B cell (primary cell): ENCODE data around the gene TBL1XR1. TPM values are rescaled to one million over a fixed set of nuclear protein-coding genes. Genes with fewer than 3 reads are reported as not detected.

Experiments
- ATAC-seq: fragments of 200-7000 bp; cut with Tn5 transposase; one replicate; pipeline ENCODE4 v1.10.0; 2021; ENCODE audit warnings: low read depth, mild to moderate bottlenecking, moderate number of reproducible peaks, moderate library complexity
- CTCF ChIA-PET: fragments of 350-600 bp; sonication (Branson Sonifier 250); formaldehyde crosslinking; loops from one replicate; lab custom pipeline; 2021; ENCODE audit warnings: antibody characterized with exemption, inconsistent platforms; lab: Charles Lee
- POLR2A ChIA-PET: fragments of 350-600 bp; sonication (Branson Sonifier 250); formaldehyde crosslinking; loops from one replicate; lab custom pipeline; 2021; ENCODE audit warnings: antibody characterized with exemption; lab: Charles Lee
- DNase-seq: peaks from one replicate; pipeline ENCODE4 v3.0.0; 2013
- H2AFZ ChIP-seq: 2 replicates; pipeline ENCODE4 v1.6.1; 2012; ENCODE audit warnings: mild to moderate bottlenecking, low read depth, low read length; ENCODE audit not compliant: insufficient read depth, poor library complexity, severe bottlenecking
- H3K27ac ChIP-seq, 2 donors: 1 replicate in 1 of 2; 2 replicates in 1 of 2; pipeline ENCODE4 v1.5.1; 2012 to 2013; ENCODE audit warnings: low read length in 2 of 2, mild to moderate bottlenecking in 2 of 2, moderate library complexity in 1 of 2
- H3K27me3 ChIP-seq, 4 experiments: fragments of 200-600 bp in 1 of 4; sonication (generic) in 1 of 4; replicated peaks in 1 of 4; 1 replicate in 2 of 4; 2 replicates in 2 of 4; pipeline versions ENCODE4 v1.6.1 to v1.7.0; 2013 to 2016; ENCODE audit warnings: low read length in 3 of 4, mild to moderate bottlenecking in 2 of 4, mixed read lengths in 1 of 4, moderate library complexity in 1 of 4; ENCODE audit not compliant: insufficient read depth in 4 of 4, control insufficient read depth in 3 of 4; ENCODE audit errors: control extremely low read depth in 1 of 4
- H3K36me3 ChIP-seq, 2 experiments: replicated peaks in 1 of 2; 1 replicate in 1 of 2; 2 replicates in 1 of 2; pipeline versions ENCODE4 v1.6.1 to v1.7.1; 2013; ENCODE audit warnings: low read length in 1 of 2; ENCODE audit not compliant: insufficient read depth in 2 of 2, control insufficient read depth in 1 of 2; ENCODE audit errors: control extremely low read depth in 1 of 2, extremely low read depth in 1 of 2
- H3K4me1 ChIP-seq, 2 donors: fragments of 200-600 bp in 1 of 2; sonication (generic) in 1 of 2; 1 replicate in 1 of 2; 2 replicates in 1 of 2; pipeline versions ENCODE4 v1.5.1 to v1.6.1; 2013 to 2017; ENCODE audit warnings: low read length in 2 of 2; ENCODE audit not compliant: control insufficient read depth in 2 of 2, insufficient read depth in 2 of 2
- H3K4me2 ChIP-seq: replicated peaks from 2 replicates; pipeline ENCODE3; 2012; ENCODE audit warnings: mild to moderate bottlenecking, low read depth, low read length; ENCODE audit not compliant: poor library complexity, severe bottlenecking
- H3K4me3 ChIP-seq, 5 experiments: fragments of 200-600 bp in 1 of 5; sonication (generic) in 1 of 5; 1 replicate in 3 of 5; 2 replicates in 2 of 5; pipeline versions ENCODE4 v1.5.1 to v1.7.0; 2011 to 2016; ENCODE audit warnings: low read length in 4 of 5, mild to moderate bottlenecking in 4 of 5, low read depth in 2 of 5, control low read depth in 1 of 5, moderate library complexity in 1 of 5; ENCODE audit not compliant: insufficient read depth in 1 of 5; ENCODE audit errors: control extremely low read depth in 1 of 5, extremely low read depth in 1 of 5
- H3K79me2 ChIP-seq: fragments of 200-600 bp; sonication (generic); one replicate; pipeline ENCODE4 v1.6.0; 2016; ENCODE audit warnings: low read length; ENCODE audit not compliant: control insufficient read depth, insufficient read depth
- H3K9ac ChIP-seq: fragments of 200-600 bp; sonication (generic); 2 replicates; pipeline ENCODE4 v1.6.1; 2017; ENCODE audit warnings: mild to moderate bottlenecking, low read length, moderate library complexity
- H3K9me3 ChIP-seq, 3 donors: one replicate each; pipeline versions ENCODE4 v1.6.1 to v1.7.1; 2013; ENCODE audit warnings: low read length in 2 of 3; ENCODE audit not compliant: control insufficient read depth in 2 of 3, insufficient read depth in 1 of 3; ENCODE audit errors: control extremely low read depth in 1 of 3
- H4K20me1 ChIP-seq: 2 replicates; pipeline ENCODE4 v1.6.0; 2012; ENCODE audit warnings: mild to moderate bottlenecking, low read length; ENCODE audit not compliant: insufficient read depth, control insufficient read depth, poor library complexity, severe bottlenecking
- H3K27ac Mint-ChIP-seq: one replicate; pipeline ENCODE4 v1.8.0; 2021; ENCODE audit warnings: mixed read lengths
- H3K27me3 Mint-ChIP-seq: one replicate; pipeline ENCODE4 v1.8.0; 2021; ENCODE audit warnings: mixed read lengths
- H3K4me1 Mint-ChIP-seq: one replicate; pipeline ENCODE4 v1.8.0; 2021; ENCODE audit warnings: mixed read lengths
- H3K4me3 Mint-ChIP-seq: one replicate; pipeline ENCODE4 v1.8.0; 2021; ENCODE audit warnings: mixed read lengths
- H3K9me3 Mint-ChIP-seq: one replicate; pipeline ENCODE4 v1.8.0; 2022; ENCODE audit warnings: mixed read lengths; ENCODE audit not compliant: insufficient read depth
- EZH2 ChIP-seq: IDR thresholded peaks from 2 replicates; pipeline ENCODE4 v1.6.1; 2012; ENCODE audit warnings: borderline replicate concordance, low read depth, mild to moderate bottlenecking, moderate library complexity, low read length; ENCODE audit not compliant: insufficient read depth, poor library complexity, severe bottlenecking
- WGBS: methylation state at CpG from one replicate; pipeline ENCODE4 v1.1.5; 2013; ENCODE audit warnings: missing lambda C conversion rate; ENCODE audit not compliant: insufficient coverage; 5-methylcytosine and 5-hydroxymethylcytosine counted together
- intact Hi-C: fragments of 100-400 bp; cut with micrococcal nuclease; formaldehyde crosslinking; loops from one replicate; pipeline ENCODE4 v1.10.0; 2022
- polyA plus RNA-seq: library from polyadenylated mRNA; depleted of rRNA; stranded (reverse); fragments of >200 nt; gene quantifications from 2 replicates; pipeline ENCODE4 v1.2.3, GENCODE V29; 2012
- total RNA-seq, 2 donors: library from RNA; stranded (reverse); fragments of 120-200 nt in 1 of 2; gene quantifications; 1 replicate in 1 of 2; 2 replicates in 1 of 2; pipeline versions ENCODE4 v1.2.3 to v1.2.4, GENCODE V29; 2013 to 2022
- TF ChIP-seq, protein P1 (sequence below): fragments of 200-600 bp; IDR thresholded peaks from one replicate; pipeline ENCODE4 v1.8.0; 2022; ENCODE audit warnings: antibody characterized with exemption, mild to moderate bottlenecking

The TBL1XR1 gene
- total and polyA plus RNA-seq, 2 donors (not counting 1 experiment from before 2014, with no cell fraction given): 17.6 to 128 TPM

- WGBS: no CpG with 5 or more reads among the region's 1 CpG
- DNase-seq (no peak), ATAC-seq (no peak)
- H3K9me3 Mint-ChIP-seq: no peaks in the 10 kb centered on the region
- intact Hi-C loops: loop anchor here (5.0 kb wide), 1 partner anchor 32 kb away; the partner anchor contains the start of gene TBL1XR1
- ChIA-PET CTCF (interaction anchor here (0.7 to 1.0 kb wide), 3 partner anchors 130 to 1924 kb away, joined by 3 to 6 read pairs (median 3); no protein-coding TSS in a partner anchor), POLR2A (interaction anchor here (0.7 kb wide), 1 partner anchor 17 kb away, joined by 3 read pairs; no protein-coding TSS in a partner anchor)
- Histone ChIP-seq H3K79me2 (no peaks in the 10 kb centered on the region), H2AFZ (no peak overlapping the region), H3K4me3 (no peak overlapping the region), H4K20me1 (no peaks in the 10 kb centered on the region), H3K4me2 (no peak overlapping the region), H3K4me1 (peaks cover 8 to 12% of the 10 kb centered on the region in 2 donors), H3K9ac (no peak overlapping the region), H3K9me3 (peaks cover 0 to 8% (median 0%) of the 10 kb centered on the region in 3 donors), H3K36me3 (no peaks in the 10 kb centered on the region), H3K27ac (no peak overlapping the region), H3K27me3 (no peaks in the 10 kb centered on the region)
- H3K4me3 Mint-ChIP-seq: no peak overlapping the region
- no peaks in the 10 kb centered on the region for H3K27me3 Mint-ChIP-seq
- H3K27ac Mint-ChIP-seq: no peak overlapping the region
- TF ChIP-seq, protein P1, sequence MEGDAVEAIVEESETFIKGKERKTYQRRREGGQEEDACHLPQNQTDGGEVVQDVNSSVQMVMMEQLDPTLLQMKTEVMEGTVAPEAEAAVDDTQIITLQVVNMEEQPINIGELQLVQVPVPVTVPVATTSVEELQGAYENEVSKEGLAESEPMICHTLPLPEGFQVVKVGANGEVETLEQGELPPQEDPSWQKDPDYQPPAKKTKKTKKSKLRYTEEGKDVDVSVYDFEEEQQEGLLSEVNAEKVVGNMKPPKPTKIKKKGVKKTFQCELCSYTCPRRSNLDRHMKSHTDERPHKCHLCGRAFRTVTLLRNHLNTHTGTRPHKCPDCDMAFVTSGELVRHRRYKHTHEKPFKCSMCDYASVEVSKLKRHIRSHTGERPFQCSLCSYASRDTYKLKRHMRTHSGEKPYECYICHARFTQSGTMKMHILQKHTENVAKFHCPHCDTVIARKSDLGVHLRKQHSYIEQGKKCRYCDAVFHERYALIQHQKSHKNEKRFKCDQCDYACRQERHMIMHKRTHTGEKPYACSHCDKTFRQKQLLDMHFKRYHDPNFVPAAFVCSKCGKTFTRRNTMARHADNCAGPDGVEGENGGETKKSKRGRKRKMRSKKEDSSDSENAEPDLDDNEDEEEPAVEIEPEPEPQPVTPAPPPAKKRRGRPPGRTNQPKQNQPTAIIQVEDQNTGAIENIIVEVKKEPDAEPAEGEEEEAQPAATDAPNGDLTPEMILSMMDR: no peak
- no peak for TF ChIP-seq EZH2
- H3K4me1 Mint-ChIP-seq: peaks cover 11% of the 10 kb centered on the region
Measured at GRCh38 chr3:177229791-177230190, 32.5 kb upstream of the TBL1XR1 start.

- H3K4me3 Mint-ChIP-seq: no peak overlapping the region
- peaks cover 17% of the 10 kb centered on the region for H3K4me1 Mint-ChIP-seq
- Histone ChIP-seq H3K27me3 (no peaks in the 10 kb centered on the region), H3K9ac (no peak overlapping the region), H3K9me3 (peaks cover 0 to 8% (median 0%) of the 10 kb centered on the region in 3 donors), H3K4me3 (no peak overlapping the region), H3K27ac (no peak overlapping the region), H3K36me3 (no peaks in the 10 kb centered on the region), H4K20me1 (no peaks in the 10 kb centered on the region), H2AFZ (no peak overlapping the region), H3K4me2 (no peak overlapping the region), H3K79me2 (no peaks in the 10 kb centered on the region), H3K4me1 (peaks cover 12 to 16% of the 10 kb centered on the region in 2 donors)
- H3K27me3 Mint-ChIP-seq: no peaks in the 10 kb centered on the region
- intact Hi-C loops: no loop called here
- ChIA-PET POLR2A (no interaction called here), CTCF (no interaction called here)
- 99% methylated on average over 19 of the region's 25 CpGs for WGBS
- DNase-seq: no peak
- H3K9me3 Mint-ChIP-seq: no peaks in the 10 kb centered on the region
- ATAC-seq: no peak
- TF ChIP-seq, protein P1: no peak
- no peak for TF ChIP-seq EZH2
- no peak overlapping the region for H3K27ac Mint-ChIP-seq
Measured at GRCh38 chr3:177228601-177229190, 31.4 kb upstream of the TBL1XR1 start.
